Tibial nerve (tissue), 4 donors: ENCODE measurements around the gene VILL.

Source experiments
- EP300 ChIP-seq, 2 donors: sonication (generic); formaldehyde crosslinking; IDR thresholded peaks; one replicate each; pipeline ENCODE4 v1.6.1; 2017; ENCODE audit warnings: antibody characterized with exemption in 2 of 2, mild to moderate bottlenecking in 1 of 2
- POLR2A ChIP-seq, 2 donors: fragments of 450-650 bp; IDR thresholded peaks; one replicate each; pipeline ENCODE4 v1.6.1; 2017; ENCODE audit warnings: antibody characterized with exemption in 2 of 2, mild to moderate bottlenecking in 2 of 2, moderate library complexity in 2 of 2
- TF ChIP-seq, protein P1 (sequence below), 5 experiments: fragments of 200-600 bp in 3 of 5; fragments of 450-650 bp in 2 of 5; sonication (generic) in 3 of 5; IDR thresholded peaks; one replicate each; pipeline ENCODE4 v1.5.1; 2016 to 2019; ENCODE audit warnings: antibody characterized with exemption in 5 of 5, mild to moderate bottlenecking in 3 of 5, moderate library complexity in 2 of 5

DNA sequence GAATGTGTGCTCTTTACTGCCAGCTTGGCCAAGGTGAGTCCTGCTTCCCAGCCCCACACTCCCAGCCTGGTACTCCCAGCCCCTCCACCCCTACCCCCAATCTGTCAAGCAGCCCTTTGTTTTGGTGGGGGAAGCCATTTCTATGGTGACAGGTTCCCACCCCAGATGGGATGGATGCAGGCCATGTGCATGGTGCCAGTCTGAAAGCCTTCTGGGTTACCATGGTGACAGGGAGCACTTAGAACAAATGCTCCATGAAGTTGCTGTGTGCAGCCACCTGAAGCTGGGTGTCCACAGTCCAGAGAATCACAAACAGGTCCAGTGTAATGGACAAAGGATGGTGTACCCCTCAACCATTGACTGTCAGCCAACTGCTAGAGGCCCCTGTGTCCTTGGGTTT is 19.1 kb upstream of the VILL start:
- TF ChIP-seq EP300 (IDR thresholded peaks at IDR 0.05) (no peak), POLR2A (IDR thresholded peaks at IDR 0.05) (no peak)
- TF ChIP-seq, protein P1, sequence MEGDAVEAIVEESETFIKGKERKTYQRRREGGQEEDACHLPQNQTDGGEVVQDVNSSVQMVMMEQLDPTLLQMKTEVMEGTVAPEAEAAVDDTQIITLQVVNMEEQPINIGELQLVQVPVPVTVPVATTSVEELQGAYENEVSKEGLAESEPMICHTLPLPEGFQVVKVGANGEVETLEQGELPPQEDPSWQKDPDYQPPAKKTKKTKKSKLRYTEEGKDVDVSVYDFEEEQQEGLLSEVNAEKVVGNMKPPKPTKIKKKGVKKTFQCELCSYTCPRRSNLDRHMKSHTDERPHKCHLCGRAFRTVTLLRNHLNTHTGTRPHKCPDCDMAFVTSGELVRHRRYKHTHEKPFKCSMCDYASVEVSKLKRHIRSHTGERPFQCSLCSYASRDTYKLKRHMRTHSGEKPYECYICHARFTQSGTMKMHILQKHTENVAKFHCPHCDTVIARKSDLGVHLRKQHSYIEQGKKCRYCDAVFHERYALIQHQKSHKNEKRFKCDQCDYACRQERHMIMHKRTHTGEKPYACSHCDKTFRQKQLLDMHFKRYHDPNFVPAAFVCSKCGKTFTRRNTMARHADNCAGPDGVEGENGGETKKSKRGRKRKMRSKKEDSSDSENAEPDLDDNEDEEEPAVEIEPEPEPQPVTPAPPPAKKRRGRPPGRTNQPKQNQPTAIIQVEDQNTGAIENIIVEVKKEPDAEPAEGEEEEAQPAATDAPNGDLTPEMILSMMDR (IDR thresholded peaks at IDR 0.05): no peak
